Measurements from ENCODE around the gene MAEA.

GRCh38 chr4:1331591-1332353 is 42.1 kb downstream of the MAEA start:
- TF ChIP-seq EP300 (IDR thresholded peaks at IDR 0.05; ENCODE audit: low read depth): no peak
- TF ChIP-seq CTCF (IDR thresholded peaks at IDR 0.05): no peak

Measured in transverse colon (tissue), 3 donors.